GM19238 (cell line): Measurements from ENCODE around the gene DYDC2.
"Not testable (repeated sequence)": the region's sequence is repeated elsewhere in the genome, so short reads cannot be mapped to it uniquely, and the experiment has no call there.

Experiments used
- DNase-seq: peaks from one replicate; pipeline ENCODE4 v3.0.0; 2011; ENCODE audit warnings: low spot score; ENCODE audit not compliant: insufficient read length

DYDC2 gene, protein sequence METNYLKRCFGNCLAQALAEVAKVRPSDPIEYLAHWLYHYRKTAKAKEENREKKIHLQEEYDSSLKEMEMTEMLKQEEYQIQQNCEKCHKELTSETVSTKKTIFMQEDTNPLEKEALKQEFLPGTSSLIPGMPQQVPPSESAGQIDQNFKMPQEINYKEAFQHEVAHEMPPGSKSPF

DNA sequence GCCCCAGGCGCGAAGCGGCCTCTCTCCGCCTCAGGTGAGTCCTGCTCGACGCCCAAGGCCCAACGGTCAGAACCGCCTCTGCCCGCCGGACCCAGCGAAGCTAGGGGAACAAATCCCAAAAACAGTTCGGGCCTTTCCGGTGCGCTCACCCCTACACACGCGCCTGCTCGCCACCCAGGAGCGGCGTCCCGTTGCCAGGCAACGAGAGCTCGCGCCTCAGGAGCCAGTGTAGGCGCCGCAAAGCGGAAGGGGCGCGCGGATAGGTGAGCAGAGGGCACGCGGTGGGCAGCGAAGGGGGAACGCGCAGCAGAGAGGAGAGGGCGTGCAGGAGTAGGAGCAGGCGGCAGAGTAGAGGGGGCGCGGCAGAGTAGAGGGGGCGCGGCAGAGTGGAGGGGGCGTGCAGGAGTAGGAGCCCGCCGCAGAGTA, at the start of gene DYDC2, which contains the start of gene DYDC1:
Gene DYDC2 (plus strand): TSS at position 219 of the 426 bp plus-strand sequence. CDS start 5,663 bp downstream, outside the sequence.
Gene DYDC1 (minus strand): TSS at position 193 of the 426 bp plus-strand sequence. CDS start 4,154 bp downstream, outside the sequence.
- no peak for DNase-seq

GRCh38 chr10:80313523-80313922, 43.1 kb upstream of the DYDC2 start:
- no peak for DNase-seq

DNA sequence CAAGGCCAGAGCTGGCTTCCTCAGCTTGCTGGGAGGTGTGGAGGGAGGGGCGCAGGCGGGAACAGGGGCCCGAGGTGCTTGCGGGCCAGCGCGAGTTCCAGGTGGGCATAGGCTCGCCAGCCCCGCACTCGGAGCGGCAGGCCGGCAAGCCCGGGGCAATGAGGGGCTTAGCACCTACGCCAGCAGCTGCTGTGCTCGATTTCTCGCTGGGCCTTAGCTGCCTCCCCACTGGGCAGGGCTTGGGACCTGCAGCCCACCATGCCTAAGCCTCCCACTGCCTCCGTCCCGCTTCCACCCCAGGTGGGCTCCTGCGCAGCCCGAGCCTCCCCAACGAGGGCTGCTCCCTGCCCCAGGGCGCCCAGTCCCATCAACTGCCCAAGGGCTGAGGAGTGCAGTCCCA, 41.2 kb upstream of the DYDC2 start:
- no peak for DNase-seq

- DNase-seq = no peak
Measured at GRCh38 chr10:80318742-80319141, 37.8 kb upstream of the DYDC2 start.

DNA sequence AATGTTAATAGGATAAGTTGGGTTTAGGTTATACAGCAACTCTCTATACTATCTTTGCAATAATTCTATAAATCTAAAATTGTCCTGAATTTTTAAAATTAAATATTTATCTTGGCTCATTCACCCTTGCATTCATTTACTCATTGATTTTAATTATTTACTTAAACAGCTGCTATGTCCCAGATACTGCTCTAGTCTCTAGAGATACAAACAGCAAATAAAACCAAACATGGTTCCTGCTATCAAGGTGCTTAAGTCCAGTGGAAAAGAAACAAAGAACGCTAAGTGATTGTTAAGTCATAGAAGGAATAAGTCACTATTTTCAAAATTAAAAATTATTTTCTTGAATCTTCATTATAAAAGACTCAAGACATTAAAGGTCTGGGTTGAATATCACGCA, 37.3 kb upstream of the DYDC2 start:
- no peak for DNase-seq

DNA sequence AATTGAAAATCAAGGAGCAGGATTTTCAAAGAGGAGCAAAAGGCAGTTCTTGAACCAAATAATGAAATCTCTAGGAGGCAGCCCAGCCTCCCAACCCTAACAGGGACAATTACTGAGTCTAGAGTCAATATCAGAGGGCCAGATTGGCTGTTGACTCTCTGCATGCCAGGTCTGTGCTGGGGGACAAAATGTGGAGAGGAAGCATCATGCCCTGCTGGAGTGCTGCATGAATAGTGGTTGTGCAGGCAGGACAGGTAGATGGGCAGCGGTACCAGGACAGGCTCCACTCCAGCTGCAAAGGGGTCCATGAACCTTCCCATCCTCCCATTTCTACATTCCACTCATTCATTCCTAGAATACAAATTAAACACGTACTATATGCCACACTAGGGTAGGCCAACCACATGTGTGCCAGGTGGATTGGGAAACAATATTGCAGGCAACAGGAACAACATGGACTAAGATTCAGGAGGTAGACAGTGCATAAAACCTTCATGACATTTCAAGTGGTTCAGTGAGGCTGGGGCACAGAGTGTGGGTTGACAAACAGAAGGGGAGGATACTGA, 36.8 kb upstream of the DYDC2 start:
- no peak for DNase-seq

DNA sequence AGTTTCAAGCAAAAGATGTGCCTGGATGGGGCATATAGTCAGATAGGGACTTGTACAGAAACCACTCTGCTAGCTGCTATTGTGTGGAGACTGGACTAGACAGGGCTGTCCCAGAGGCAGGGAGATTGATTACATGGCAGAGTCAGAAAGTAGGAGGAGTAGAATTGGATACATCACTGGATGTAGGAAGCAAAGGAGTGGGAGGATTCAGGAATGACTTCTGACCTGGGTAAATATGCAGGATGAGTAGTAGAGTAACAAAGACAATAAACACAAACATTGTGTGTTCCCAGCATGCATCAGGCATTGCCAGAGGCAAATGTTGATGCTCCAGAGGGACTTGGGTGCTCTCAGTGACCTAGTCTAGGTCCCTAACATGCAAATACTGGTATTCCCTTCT, 36.2 kb upstream of the DYDC2 start:
- DNase-seq = no peak

DNA sequence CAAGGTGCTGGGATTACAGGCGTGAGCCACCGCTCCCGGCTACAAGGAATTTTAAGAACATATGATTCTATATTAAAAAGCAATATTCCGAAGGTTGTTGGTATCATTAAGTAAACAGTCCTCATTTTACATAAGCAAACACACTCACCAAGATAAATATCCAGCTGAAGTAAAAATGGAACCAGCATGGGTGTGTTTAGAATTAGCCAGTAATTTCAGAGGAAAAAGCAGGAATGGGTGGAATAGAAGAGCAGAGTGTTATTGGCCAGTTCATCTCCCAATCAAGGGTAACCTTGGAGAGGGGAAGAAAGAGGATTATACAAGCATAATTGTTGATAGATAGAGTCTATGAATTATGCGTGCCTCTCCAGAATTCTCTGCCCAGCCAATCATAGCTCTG, 35.4 kb upstream of the DYDC2 start:
- DNase-seq = no peak

GRCh38 chr10:80322158-80322557, 34.4 kb upstream of the DYDC2 start:
- DNase-seq = no peak

- DNase-seq = no peak
Measured at GRCh38 chr10:80322711-80323110, 33.9 kb upstream of the DYDC2 start.

DNA sequence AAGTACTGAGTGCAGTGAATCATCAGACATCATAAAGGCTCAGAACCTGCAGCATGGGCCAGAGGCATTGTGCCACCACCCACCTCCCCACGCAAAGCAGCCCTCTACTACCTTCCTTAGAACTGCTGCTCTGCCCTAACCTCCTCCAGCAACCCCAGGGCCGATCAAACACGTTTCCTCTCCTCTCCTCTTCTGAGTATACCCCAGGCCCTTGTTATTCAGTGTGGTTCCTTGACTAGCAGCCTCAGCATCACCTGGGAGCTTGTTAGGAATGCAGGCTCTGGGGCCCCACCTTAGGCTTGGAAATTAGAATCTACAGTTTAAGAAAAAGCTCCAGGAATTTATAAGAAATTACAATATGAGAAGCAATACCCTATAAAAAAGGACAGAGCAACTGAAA, 33.3 kb upstream of the DYDC2 start:
- no peak for DNase-seq

DNA sequence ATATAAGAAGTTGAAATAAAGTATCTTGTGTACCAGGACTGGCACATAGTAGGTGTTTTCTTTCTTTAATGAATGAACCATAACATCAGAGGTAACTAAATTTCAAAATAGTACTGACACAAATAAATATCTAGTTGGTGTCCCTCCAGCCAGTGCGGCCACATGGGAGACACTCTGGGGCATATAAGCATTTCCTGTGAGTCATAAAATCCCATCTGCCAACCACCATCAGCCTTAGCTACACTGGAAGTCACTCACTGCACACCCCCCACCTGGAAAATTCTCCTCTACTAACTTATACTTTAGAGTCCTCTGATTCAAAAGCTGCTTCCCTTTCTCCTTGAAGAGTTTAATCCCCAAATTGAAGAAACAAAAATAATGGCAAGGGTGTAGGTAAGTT, 32.5 kb upstream of the DYDC2 start:
- DNase-seq = no peak

DNA sequence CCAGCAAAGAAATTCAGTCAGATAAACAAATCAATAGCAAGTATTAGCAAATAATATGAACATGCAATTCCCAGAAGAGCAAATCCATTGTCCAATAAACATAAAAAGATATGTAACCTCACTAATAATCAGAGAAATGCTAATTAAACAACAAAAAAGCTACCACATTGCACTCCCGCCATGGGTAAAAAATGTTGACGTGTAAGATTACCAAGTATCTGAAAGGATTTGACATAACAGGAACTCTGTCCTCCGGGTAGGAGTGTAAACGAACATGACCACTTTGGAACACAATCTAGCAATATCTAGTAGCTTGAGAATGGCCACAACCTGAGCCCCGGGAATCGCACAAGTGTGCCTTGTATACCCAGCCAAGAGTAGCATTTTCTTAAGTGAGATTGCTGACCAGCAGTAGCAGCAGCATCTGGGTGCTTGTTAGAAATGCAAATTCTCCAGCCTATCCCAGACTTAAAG, 31.7 kb upstream of the DYDC2 start:
- DNase-seq = no peak

DNA sequence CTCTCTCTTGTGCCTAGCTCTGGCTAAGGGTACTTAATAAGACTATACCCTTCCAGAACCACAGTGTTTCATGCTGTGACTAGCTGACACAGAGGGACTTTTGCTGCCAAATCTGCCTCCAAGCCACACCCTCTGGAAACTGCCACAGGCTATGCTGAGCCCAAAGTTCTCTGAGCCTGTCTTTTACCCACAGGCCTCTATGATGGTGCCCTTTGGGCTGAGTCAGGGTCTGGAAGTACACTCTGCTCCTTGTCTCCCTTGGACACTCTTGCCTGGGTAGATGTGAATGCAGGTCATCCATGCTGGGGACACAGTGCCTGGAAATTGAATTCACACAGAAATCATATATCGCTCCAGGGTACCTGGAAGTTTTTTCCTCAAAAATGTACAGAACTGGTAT, 22.6 kb upstream of the DYDC2 start:
- no peak for DNase-seq

- no peak for DNase-seq
Measured at GRCh38 chr10:80344276-80344675, 12.3 kb upstream of the DYDC2 start.

DNA sequence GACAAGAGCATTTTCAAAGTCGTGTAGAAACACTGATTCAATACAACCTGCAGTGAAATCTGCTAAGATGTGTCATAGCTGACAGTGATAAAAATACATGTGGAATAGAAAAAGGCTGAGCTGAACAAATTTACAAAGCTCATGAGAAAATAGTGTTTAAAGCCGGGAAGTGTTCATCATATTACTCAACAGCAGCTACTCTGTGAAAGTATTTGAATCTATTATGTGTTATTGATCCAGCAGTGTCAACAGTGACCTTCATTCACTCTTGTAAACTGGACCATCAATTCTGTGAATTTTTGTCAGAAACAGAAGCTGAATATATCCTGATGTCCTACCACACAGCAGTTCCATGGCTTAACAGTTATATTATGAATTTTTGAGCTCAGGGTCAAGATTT, 11.7 kb upstream of the DYDC2 start:
- DNase-seq = no peak

DNA sequence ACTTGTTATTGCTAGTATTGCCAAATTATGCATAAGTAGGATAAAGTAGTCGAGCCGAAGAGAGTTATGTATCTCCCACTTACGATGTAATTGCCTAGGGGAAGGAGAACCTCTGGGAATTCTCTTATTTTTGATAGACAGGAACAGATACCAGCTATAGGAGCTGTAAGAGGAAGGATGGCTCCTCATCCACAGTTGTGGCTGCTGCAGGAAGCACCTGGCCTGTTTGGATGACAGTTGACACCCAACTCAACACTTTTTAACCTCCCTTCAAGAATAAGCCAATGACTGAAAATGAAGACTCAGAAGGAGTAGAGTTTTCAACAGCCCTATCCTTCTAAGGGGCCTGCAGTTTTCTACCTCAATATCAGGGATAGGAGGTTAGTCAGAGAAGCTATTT, 6.3 kb upstream of the DYDC2 start:
- no peak for DNase-seq

GRCh38 chr10:80351220-80351619, 5.4 kb upstream of the DYDC2 start:
- DNase-seq = no peak

DNA sequence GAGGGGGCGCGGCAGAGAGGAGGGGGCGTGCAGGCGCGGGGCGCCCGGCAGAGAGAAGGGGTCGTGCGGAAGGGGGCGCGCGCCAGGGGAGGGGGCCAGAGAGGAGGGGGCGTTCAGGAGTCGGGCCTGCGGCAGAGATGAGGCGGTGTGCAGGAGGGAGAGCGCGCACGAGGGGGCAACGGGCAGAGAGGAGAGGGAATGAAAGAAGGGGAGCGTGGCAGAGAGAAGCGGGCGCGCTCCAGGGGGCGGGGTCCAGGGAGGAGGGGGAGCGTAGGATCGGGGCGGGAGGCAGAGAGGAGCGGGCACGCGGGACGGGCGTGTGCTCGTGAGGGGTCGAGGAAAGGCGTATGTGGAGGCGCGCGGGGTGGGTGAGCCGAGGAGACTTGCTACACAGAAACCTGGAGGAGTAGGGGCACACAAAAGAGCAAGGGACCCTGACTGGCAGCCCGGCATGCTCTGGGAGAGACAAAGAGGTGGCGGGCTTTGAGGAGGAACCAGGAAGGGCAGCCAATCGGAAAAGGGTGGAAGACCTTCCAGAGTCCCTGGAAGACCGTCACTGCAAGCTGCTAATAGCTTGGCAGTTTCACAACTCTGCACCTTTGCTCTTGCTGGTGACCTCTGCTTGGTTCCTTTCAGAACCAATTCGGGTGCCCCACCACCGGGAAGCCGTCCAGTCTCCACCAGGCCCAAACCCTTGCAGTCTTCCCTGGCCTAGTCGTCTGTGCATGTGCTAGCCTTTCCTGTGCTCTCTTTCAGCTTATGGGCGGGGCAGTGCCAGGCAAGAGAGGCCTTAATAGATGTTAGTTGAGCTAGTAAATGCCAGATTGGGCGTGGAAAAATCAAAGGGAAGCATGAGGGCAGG, 639 bp downstream of the DYDC2 start:
- DNase-seq = no peak

- DNase-seq = no peak
Measured at GRCh38 chr10:80357851-80358125, 1.2 kb downstream of the DYDC2 start.

DNA sequence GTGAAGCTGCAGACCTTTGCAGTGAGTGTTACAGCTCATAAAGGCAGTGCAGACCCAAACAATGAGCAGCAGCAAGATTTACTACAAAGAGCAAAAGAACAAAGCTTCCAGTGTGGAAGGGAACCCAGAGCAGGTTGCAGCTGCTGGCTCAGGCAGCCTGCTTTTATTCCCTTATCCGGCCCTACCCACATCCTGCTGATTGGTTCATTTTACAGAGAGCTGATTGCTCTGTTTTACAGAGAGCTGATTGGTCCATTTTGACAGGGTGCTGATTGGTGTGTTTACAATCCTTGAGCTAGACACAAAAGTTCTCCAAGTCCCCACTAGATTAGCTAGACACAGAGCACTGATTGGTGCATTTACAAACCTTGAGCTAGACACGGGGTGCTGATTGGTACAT, 2.3 kb downstream of the DYDC2 start:
- DNase-seq = not testable (repeated sequence)

DNA sequence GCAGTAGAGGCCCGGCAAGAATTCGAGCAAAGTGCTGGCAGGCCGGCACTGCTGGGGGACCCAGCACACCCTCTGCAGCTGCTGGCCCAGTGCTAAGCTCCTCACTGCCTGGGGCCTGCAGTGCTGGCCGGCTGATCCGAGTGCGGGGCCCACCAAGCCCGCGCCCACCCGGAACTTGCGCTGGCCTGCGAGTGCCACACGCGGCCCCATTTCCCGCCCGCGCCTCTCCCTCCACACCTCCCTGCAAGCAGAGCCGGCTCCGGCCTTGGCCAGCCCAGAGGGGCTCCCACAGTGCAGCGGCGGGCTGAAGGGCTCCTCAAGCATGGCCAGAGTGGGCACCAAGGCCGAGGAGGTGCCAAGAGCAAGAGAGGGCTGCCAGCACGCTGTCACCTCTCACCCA, 3.1 kb downstream of the DYDC2 start:
- DNase-seq = no peak

- DNase-seq = no peak
Measured at GRCh38 chr10:80365510-80365909, 8.9 kb downstream of the DYDC2 start.
